ENCODE data around the gene RNF150.

RNF150 gene

DNA sequence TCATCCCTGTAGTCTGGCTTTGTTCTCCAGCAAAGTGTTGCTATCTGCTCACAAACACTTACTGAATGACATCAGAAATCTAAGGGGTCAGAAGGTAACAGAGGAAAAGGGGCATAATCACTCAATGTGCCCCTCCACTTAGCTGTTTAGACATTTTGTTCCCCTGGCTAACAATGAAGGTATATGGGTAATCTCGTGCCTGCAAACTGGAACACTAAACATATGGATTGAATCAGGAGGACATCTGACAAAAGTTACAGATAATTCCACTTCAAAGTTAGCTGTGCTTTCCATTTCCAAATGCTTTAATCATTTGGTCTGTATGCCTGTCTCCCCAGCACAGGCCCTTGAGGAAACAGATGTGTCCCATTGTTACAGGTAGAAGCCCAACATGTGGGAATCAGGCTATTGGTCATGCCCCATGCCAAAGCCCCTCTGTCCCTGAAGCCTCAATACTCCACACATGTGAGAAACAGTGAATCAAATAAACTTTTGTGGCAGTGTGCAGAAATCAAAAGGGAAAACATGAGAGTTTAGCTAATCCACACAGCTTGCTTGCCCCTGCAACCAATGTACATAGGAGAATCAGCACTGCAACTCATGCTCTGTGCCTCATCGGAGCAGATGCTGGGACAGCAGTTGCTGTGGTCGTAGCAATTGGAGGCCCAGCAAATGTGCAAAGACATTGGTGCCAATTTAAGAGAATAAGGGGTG lies 111.7 kb downstream of the RNF150 start:
- no peak for DNase-seq

DNA sequence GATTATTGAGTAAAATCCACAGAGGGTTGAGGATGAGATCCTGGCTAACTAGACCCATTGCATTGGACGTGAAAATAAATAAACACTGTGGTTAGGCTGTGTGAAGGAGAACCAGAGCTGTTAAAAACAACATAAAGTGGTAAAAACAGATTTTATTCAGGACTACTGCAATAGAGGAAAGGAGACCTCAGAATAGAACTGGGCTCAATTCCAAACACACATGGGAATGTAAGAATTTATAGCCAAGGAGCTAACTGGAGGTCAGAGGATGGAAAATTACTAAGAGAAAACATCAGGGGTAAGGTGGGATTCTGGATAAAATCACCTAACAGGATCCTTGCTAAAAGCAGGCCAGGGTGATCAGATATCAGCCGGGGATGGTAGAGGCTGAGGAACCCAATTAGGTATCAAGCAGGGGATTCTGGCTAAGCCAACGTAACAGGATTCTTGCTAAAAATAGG lies 112.4 kb downstream of the RNF150 start:
- no peak for DNase-seq

DNA sequence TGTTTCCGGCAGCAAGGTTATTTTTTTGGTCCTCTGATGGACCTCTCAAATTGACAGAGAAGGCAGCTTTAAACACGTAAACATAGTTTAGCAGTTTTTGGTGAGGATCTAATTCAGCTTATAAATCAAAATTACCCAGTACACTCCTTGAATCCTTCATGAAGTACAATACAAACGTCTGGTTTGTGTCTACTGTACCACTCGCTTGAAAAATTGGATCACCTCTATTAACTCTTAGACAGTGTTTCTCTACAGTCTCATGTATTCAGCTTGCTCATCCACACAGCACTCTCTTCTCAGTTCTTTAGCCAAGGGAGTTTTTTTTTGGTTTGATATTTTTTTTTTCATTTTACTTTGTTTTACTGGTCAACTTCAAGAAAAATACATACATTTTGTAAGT lies 113.5 kb downstream of the RNF150 start:
- DNase-seq = no peak

DNA sequence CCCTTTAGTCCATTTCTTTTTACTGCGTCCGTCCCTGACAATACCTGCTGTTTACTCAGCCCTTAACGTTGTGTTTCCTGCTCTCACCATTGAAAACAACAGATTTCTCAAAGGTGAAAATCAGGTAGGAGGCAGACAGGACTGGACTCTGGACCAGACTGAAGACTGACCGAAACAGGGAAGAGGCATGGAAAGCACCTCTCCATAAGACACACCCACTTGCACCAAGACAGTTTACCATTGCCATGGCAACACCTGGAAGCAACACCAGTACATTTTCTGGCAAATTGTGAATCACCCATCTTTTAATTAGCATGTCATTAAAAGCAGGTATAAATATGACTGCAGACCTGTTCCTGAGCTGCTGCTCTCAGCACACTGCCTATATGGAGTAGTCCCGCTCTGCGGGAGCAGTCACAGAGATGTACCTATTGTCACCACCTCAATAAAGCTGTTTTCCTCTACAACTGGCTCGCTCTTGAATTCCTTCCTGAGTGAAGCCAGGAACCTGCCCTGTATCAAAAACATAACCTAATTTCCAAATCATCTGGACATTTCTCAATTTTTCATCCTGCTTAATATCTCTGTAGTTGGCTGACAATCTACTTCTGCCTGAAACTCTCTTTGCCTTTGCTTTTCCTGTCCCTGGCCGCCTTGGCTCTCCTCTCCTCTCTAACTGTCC lies 117.0 kb downstream of the RNF150 start:
- no peak for DNase-seq

DNA sequence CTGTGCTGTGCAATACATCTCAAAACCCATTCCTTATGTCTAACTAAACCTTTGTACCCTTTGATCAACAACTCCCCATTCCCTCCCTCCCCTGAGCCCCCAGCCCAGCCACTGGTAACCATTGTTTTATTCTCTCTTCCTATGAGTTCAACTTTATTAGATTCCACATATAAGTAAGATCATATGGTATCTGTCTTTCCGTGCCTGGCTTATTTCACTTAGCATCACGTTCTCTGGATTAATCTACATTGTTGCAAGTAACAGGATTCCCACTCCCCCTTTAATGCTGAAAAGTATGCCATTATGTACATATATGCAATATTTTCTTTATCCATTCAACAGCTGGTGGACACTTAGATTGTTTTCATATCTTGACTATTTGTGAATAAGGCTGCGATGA lies 119.4 kb downstream of the RNF150 start:
- DNase-seq = no peak

DNA sequence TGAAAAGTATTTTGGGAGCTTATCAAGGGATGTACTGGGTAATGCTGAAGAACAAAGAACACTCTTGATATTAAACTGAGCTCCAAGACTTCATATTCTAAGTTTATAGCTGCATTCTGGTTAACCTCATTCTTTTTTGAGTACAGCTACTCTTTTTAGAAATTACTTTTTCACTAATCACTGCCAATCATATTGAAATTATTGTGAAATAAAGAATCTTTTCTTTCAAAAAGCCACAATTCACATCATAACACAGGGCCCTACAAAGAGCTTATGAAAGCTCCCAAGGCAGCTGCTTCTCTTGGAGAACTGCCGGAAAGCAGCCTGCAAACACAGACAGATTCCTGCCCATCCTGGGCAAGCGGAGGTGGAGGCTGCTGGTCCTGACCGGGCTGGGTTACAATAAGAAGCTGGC lies 121.4 kb downstream of the RNF150 start:
- DNase-seq = no peak

DNA sequence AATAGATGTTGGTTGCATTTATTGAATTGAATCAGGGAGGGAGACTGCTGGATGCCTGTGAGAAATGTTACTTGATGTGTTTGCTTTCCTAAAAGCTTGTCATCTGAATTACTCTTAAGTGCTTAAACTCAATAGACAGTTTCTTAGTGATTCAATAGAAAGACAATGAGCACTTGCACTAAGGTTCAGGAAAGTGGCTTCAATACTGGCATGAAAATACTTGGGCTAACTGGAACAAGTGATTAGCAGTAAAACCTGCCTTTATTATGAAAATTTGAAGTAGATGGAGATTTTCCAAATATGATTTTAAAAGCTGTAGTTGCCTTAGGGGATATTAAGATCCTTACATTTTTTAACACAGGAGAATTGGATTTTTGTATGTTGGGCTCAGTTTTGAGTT lies 123.3 kb downstream of the RNF150 start:
- DNase-seq = no peak

DNA sequence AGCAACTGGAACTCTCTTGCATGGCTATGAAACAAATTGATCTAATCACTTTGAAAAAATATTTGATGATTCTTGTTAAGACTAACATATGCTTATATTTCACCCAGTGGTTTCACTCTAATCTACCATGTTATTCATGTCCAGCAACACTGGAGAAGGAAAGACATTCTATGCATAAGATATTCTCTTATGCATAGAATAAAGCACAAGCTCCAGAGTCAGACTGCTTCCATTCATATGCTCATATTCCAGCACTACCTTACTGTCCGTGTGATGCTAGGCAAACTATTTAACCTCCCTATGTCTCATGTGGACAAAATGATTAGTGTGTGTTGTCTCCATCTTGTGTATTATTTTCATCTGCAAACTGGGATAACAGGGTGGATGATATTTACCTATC lies 124.1 kb downstream of the RNF150 start:
- DNase-seq = no peak

DNA sequence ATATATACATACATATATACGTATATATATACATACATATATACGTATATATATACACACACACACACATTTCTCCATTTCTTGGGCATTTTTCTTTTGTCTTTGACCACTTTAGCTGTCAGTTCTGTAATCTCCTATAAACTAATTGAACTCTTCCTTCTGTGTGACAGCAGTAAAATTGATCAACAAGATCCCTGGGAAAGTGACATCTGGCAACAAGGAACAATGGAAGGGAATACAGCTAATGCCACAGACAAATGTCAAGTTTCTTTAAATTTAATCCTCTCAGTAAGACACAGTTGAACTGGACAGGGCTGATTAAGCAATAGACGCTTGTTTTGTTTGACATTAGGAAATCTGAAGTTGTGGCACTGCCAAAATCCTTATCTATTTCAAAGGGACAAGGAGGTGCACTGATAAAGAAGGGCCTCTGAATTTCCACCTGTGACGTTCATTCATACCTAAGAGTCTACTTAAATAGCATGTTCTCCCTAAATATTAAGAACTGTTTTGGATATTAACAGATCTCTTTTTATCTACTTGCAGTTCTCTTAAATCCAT lies 126.9 kb downstream of the RNF150 start:
- DNase-seq = no peak

DNA sequence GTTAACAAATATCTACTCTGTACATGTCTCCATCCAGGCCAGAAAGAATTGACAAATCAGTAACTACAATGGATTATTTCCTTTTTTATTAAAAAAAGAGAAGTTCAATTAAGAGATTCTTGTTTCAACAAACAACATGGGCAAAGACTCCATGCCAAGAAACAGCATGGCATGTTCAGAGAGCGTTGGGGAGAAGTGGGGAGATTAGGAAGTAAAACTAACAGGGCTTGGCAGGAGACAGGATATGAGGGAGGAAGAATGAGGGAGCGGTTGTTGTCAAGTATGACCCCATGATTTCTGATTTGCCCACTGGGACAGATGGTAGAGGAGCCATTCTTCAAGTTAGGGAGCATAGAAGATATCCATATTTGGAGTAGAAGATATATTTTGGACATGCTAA lies 128.4 kb downstream of the RNF150 start:
- no peak for DNase-seq

DNA sequence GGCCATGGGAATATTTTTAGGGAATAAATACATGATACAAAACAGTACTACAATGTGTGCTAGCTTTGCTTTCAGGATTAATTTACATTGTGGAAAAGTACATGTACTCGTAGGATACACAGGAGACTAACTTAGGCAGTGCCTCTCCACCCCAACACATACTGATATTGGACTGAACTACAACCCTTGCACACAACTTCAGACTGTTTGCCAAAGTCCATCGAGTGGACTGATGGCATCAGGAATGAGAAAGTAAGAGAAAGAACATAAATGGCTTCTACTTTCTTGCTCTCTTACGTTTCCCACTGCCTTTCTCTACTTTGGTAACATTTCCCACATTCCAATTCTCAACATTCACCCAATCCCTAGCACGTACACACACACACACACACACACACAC lies 130.1 kb downstream of the RNF150 start:
- no peak for DNase-seq

DNA sequence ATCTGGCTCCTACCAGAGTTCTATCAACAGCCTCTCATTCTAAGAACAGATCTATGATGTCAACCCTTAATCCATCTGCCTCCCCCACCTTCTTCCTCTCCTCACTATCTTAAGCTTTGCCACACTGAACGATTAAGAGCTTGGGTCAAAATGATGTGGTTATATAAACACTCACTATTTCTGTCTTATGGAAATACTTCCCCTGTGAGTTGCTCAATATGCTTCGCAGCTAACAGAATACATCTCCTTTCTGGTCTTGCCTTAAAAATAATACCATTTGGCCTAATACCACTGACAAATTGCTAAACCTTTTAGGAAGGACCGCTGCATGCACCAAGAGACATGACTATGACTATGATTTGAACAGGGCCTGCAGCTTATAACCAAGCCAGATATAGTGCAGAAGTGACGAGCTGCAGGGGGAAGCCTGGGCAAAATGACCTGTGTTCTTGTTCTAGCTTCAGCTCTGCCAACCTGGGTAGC lies 130.9 kb downstream of the RNF150 start:
- no peak for DNase-seq

DNA sequence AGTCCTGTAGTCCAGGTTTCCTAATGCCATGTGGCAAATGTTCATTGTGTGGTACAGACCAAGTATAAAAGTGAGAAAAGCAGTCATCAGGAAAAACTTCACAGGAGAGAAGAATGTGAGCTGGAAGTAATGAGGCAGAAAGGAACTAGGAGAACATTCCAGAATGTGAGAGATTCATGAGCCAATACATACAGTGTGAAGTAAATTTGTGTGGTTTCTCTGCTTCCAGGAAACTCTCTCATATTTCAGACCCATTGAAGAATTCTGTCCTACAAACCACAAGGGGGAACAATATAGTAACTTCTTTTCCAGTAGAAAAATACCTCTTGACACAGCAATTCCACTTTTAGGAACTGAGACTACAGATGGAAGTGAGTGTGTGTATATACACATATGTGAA lies 136.5 kb downstream of the RNF150 start:
- no peak for DNase-seq

DNA sequence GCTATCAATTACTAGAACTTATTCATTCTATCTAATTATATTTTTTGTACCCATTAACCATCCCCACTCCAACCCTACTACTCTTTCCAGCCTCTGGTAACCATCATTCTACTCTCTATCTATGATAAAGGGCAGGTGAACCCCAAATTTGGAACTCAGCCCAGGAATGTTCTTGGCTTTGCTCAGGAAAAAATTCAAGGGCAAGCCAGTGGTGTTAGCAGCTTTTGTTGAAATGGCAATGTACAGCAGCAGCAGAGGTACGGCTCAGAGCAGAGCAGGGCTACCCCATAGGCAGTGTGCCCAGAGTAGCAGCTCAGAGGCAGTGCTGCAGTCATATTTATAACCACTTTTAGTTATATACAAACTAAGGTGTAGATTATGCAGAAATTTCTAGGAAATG lies 138.2 kb downstream of the RNF150 start:
- DNase-seq = no peak

DNA sequence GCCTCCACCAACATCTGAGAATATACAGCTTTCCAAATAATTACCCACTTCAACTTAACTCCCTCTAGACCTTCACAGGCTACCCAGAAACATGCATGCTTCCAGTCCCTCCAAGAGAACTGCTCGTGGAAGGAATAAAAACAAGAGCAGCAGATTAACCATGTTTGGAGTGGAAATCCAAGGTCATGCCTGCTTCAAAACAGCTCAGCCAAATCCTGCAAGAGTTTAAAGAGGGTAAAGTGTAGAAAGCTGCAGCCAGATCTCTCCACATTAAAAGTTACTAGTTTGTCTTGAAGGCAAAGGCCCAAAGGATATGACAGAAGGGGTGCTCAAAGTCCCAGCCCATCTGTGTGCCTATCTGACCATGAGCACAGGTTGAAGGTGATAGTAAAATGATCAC lies 139.3 kb downstream of the RNF150 start:
- DNase-seq = no peak

DNA sequence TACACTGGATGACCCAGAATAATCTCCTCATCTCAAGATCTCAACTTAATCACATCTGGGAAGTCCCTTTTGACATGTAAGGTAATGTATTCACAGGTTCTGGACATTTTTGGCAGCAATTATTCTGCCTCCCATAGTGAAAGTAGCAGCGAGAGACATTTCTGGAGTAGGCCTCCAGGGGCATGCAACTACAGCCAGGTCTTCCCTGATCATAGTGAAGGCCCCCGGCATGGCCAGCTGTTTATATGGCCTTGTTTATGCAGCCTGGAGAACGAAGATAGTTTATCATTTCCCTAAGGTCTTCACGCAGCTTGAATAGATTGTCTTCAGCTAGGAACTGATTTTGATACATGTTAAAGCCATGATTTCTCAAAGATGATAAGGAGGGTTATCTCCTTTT lies 139.9 kb downstream of the RNF150 start:
- no peak for DNase-seq

DNA sequence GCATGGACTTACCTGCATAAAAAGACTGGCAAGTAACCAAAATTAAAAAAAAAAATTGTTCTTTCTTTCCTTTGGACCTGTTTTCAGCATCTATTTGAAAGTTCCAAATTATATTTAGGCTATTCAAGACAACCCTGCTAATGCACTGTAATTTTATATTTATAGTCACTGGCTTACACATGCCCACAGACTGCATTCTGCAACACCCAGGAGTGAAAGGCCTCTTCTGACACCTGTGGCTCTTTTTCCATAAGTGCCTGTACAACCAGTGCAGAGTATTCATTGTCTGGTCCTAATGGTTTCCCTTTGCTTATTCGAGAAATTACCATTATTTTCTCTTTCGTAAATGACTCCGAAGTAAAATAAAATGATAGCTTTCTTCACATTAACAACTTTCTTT lies 143.3 kb downstream of the RNF150 start:
- no peak for DNase-seq

DNA sequence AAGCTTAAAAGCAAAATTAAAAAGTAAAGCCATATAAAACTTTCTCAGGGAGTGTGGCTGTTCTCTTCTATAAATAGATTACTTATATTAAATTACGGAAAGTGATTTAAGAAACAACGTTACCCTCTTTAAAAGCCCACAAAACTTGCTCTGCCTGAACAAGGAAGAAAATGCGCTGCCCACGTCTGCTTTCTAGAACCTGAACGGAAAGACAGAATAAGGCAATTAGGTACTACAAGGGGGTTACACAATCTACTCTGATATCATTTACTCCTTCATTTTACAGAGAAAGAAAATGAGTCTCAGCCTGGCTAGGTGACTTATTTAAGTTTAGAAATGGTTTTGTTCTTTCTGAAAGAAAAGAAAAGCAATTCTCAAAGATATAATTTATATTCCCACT lies 147.2 kb downstream of the RNF150 start:
- no peak for DNase-seq

DNA sequence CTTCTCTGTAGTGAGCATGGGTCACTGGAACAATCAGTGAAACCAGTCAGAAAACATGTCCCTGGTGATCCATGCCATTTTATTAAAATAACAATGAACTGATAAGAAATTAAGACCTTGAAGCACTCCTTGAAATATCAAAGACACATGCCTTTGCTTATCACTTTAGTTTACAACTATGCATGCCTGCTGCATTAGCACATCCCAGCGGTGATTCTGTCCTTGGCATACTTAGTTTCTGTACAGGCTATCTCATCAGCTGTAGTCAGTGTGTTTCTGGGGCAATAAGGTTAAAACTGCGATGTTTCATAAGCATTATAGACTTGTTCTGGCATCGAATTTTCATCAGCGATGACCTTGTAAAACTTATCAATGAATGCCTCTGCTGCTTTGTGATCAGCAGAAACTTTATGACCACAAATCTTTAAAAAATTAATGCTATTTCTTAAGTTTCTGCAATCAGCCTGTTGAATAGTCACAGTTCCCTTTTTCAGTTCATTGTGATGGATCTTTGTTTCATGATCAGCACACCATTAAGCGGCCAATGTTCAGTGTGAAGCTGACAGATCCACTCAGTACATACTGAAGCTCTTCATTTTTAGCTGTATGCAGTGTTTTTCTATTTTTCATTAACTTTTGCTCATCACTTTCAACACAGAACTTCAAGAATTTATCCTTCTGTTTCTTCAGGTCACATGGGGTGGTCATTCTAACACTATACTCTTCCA lies 150.5 kb downstream of the RNF150 start:
- DNase-seq = no peak

DNA sequence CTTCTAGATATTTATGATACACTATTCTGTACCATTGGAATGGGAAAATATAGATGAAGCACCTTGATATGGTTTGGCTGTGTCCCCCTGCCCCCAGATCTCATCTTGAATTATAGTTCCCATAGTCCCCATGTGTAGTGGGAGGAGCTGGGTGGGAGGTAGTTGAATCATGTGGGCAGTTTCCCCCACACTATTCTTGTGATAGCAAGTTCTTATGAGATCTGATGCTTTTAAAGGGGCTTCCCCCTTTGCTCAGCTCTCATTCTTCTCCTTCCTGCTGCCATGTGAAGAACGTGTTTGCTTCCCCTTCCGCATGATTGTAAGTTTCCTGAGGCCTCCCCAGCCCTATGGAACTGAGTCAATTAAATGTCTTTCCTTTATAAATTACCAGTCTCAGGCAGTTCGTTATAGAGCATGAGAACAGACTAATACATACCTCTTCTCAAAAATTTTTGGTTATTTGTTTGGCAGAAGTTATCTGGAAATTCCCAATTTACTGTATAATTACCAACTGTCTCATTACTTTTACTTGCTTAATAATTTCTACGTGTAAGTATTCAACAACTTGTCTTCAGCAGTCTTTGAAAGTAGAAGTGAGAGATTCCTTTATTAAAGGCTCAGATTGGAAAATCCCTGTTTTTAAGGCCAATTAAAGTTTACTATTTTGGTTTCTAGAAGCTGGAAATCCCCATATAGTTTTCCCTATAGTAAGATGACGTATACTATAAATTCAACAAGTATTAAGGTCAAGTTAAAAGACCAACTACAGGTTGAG lies 152.7 kb downstream of the RNF150 start:
- DNase-seq = no peak

DNA sequence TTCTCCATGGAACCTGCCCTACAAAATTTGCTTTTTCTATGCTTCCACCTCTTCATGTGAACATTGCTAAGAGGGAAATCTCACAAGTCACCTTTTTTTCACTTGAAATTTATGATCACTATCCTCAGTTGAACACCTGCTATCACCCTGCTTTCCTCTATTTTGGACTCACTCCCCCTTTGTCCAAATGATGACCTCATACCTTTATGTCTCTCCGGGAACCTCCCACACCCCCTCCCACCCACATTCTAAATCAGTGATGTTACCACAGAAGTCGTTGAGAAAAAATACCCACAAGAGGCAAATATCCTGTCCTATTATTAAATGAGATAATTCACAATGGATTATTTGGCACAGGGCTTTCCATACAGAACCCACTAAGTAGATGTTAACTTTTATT lies 156.5 kb downstream of the RNF150 start:
- DNase-seq = no peak

DNA sequence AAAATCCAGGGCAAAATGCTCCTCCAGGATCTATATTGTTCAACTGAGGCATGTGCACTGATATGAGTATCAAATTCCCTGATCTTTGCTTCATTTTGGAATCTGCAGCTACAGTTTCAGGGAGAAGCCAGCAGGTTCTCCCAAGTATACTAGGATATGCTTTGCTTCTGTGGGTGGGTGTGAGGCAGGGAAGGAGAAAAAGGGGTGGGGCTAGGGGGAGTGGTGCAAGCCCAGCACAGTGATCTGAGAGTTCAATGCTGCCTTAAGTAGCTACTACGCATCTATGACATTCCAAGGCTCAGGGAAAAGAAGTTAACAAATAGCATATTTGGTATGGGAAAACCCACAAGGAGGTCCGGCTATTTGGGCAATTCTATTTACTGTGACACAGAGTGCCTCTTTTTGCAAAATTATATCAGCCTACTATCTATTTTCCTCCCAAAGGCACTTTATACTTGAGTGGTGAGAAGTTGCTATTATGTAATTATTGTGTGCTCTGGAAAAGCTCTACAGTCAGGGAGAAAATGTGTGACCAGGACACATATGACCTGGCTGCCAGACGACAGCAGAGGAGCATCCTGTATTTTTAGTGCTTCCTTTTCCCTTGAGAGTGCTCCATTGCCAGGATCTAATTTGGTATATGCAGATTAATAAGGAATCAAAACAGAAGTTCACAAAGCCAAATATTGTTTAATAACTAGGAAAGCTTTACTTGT lies 162.0 kb downstream of the RNF150 start:
- no peak for DNase-seq

Data from stimulated activated CD4-positive, alpha-beta T cell treated with anti-CD3 and anti-CD28 coated beads, Interleukin-2, amount 100 ng/mL, for 48 hours (primary cell).